ENCODE data around the gene ARHGAP1.
"Not testable (repeated sequence)": the region's sequence is repeated elsewhere in the genome, so short reads cannot be mapped to it uniquely, and the experiment has no call there.

ARHGAP1 gene

GRCh38 chr11:46670521-46670920 lies 29.9 kb downstream of the ARHGAP1 start:
- DNase-seq: not testable (repeated sequence)

- DNase-seq: no peak
These were observed 30.7 kb downstream of the ARHGAP1 start for GRCh38 chr11:46669711-46670139.

- DNase-seq: no peak
These were observed 31.8 kb downstream of the ARHGAP1 start for GRCh38 chr11:46668480-46669085.

GRCh38 chr11:46667043-46667481 lies 33.4 kb downstream of the ARHGAP1 start:
- DNase-seq: no peak

DNA sequence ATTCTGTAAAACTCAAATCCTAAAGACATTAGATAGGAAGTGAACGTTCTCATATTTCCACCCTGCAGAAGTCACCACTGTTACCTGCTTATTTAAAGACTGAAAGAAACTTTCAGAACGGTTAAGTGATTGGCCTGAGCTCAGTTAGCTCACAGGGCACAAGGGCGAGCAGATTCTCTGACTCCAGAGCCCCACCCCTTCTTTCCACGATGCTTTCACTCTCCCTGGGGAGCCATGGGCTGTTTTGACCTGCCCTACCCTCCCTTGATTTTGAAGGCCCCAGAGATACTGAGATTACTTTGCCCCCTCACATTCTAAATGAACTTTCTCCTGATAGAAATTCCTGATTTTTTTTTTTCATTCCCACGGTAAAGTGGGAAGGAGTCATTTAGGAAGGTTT lies 33.9 kb downstream of the ARHGAP1 start:
- DNase-seq: no peak

DNA sequence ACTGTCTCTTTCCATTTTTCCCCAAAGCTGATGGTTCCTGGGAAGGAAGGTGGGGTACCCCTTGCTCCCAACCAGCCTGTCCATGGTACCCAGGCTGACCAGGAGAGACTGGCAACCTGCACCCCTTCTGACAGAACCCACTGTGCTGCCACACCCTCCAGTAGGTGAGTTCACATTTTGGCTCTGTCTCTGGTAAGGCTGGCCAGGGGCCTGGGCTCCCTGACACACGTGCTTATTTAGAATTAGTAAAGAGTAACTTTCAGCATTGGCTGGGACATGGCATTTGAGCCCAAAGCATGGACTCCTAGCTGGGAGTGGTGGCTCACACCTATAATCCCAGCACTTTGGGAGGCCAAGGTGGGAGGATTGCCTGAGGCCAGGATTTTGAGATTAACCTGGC lies 35.1 kb downstream of the ARHGAP1 start:
- no peak for DNase-seq

GRCh38 chr11:46664612-46665011 lies 35.8 kb downstream of the ARHGAP1 start:
- no peak for DNase-seq

DNA sequence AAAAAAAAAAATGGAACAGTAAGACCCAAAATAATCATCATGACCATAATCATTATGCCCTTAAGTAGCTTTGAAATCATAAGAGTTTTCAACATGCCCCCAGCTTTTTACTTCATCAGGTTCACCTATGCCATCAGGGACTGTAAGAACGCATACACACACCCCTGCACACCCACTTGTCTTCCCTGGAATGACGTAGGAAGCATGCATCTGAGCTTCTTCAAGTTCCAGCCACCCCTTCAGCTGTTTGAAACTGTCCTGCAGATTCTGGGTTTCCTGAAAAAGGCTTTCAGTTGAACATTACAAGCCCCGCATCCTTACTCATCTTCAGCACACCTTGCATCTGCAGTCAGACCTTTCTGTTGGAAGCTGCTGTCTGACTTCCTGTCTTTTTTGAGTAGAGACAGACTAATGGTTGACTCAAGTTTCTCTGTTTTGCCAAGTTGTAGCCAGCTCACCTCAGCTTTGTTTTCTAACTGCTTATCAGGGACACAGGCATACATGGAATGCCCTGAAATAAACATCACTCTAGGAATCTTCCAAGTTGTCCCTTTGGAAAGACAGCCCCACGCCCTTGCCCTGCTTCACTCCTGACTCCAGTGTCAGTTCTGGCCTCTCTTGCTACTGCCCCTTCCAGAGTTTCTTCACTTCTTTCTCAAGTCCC lies 37.0 kb downstream of the ARHGAP1 start:
- no peak for DNase-seq

DNA sequence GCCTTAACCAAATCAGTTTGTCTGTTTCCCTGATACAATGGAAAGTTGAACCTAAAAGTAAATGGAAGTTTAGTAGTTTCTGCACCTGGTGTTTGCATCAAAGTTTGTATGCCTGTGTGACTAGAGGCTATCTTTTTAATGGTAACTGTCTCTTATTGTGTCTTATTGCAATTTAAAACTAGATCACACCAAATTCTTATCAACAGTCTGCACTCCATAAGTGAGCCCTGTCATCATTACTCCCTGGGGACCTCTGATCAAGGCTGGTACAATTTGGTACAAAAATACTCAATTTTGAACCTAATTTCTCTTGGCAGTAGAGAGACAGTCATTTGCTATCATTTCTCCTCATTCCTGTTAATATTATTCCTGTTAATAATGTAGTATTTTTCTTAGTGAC lies 38.1 kb downstream of the ARHGAP1 start:
- DNase-seq: no peak

GRCh38 chr11:46661836-46662235 lies 38.6 kb downstream of the ARHGAP1 start:
- no peak for DNase-seq

- DNase-seq: no peak
These were observed 40.5 kb downstream of the ARHGAP1 start for GRCh38 chr11:46659908-46660307.

DNA sequence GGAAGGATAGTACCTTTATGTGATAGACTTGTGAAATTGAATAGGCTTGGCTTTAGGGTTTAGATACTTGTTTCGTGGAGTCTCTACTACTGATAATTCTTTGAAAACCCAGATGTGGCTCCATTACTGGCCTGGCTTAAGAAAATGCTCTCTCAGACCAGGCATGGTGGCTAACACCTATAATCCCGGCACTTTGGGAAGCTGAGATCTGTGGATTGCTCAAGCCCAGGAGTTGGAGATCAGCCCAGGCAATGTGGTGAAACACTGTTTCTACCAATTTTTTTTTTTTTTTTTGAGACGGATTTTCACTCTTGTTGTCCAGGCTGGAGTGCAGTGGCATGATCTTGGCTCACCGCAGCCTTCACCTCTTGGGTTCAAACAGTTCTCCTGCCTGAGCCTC lies 42.2 kb downstream of the ARHGAP1 start:
- no peak for DNase-seq

DNA sequence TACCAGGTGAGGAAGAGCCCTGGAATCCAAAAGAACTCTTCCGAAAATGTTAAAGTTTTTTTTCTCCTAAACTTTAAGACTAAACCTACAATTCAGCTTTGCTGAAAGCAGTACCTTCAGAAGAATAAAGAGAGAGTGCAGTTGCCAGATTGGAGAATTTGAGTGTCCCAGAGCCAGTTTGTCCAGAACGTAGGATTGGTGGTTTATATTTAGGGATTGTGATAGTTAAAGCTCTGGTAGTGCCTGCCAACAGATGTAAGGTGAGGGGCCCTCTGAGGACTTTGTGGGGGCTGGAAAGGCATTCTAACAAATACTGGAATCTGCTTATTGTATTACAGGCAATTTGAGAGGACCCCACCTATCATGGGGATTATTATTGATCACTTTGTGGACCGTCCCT lies 43.2 kb downstream of the ARHGAP1 start:
- no peak for DNase-seq

GRCh38 chr11:46655631-46656030 lies 44.8 kb downstream of the ARHGAP1 start:
- no peak for DNase-seq

DNA sequence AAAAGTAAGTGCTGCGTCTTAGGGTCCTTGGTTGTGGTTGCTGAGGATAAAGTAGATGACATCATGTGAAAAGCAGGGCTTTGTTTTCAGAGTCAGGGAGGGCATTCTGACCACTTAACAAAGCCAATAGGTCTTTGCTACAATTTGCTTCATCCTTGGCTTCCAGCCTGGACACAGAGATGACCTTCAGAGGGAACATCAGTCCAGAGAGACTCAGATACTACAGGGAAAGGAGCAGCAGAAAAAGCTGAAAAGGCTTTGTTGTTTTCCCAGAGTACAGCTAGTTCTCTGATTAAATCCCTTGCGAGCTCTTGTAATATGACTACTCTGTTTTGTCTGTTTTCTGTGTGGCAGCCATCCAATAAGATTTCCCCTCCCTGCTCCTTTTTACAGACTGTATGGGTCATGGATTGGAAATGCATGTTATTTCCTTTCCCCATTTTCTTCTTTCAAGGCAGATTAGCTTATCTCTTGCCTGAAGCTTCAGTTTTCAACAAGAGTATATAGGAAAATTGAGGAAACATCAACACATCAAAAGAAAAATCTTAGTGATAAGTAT lies 51.2 kb downstream of the ARHGAP1 start:
- DNase-seq: no peak

DNA sequence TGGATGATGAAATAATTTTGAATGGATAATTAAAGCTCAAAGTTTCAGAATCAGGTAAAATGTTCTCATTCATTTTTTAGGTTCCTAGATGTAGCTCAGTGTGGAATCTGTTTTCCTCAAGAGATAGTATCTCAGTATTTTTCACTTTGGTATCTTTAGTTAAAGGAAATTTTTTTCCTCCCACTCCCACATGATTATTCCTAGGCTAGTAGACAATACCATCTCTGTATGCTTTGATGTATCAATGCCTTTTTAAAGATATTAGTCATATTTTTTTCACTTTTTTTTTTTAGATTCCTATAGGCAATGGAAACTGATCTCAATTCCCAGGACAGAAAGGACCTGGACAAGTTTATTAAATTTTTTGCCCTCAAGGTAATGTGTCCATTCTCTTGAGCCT lies 56.4 kb downstream of the ARHGAP1 start:
- DNase-seq: no peak

GRCh38 chr11:46643531-46643930 lies 56.9 kb downstream of the ARHGAP1 start:
- DNase-seq: no peak

- no peak for DNase-seq
These were observed 57.6 kb downstream of the ARHGAP1 start for GRCh38 chr11:46642627-46643335.

- DNase-seq: no peak
These were observed 58.8 kb downstream of the ARHGAP1 start for GRCh38 chr11:46641639-46642038.

DNA sequence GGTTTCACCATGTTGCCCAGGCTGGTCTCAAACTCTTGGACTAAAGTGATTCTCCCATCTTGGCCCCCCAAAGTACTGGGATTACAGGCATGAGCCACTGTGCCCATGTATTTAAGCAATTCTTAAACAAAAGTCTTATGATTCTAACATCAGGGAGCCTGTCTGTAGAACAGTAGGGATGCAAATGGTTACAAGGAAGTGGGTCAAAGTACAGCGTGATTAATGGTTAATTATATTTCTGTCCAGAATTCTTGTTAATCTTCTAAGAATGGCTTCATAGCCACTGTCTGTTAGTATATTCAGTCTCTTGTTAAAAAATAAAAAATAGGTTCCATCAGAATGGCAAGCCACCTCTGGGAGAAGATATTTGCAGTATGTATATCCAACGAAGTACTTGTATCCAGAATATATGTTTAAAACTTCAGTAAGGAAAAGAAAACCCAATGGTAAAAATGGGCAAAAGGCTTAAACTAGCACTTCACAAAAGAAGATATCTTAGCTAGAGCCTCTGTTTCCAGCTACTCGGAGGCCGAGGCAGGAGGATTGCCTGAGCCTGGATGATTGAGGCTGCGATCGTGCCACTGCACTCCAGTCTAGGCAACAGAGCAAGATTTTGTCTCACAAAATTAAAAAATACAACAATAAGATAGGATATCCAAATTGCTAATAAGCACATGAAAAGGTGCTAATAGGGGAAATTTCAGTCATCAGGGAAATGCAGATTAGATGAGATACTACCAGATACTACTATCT lies 60.2 kb downstream of the ARHGAP1 start:
- no peak for DNase-seq

- DNase-seq: no peak
These were observed 61.1 kb downstream of the ARHGAP1 start for GRCh38 chr11:46639197-46639839.

DNA sequence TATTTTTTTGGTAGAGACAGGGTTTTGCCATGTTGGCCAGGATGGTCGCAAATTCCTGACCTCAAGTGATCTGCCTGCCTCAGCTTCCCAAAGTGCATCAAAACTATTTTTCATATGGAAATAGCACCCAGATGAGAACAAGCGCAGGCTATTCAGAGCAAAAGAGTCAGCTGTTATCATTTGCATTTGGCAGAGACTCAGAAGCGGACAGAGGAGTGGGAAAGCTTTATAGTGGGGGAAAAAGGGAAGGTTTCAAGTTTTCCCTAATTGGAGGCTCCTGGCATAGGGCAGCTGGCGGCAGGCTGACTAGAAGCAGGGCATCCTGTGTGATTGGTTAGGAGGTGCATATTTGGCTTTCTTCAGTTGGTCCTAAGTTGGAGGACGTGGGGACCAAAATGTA lies 62.9 kb downstream of the ARHGAP1 start:
- DNase-seq: no peak
